Vagina (tissue), 2 donors: ENCODE data around the gene RNF5.

Source experiments
- POLR2A ChIP-seq, 2 donors: fragments of 450-650 bp; IDR thresholded peaks; one replicate each; pipeline ENCODE4 v1.6.1; 2017; ENCODE audit warnings: antibody characterized with exemption in 2 of 2, mild to moderate bottlenecking in 2 of 2, moderate library complexity in 2 of 2
- TF ChIP-seq, protein P1 (sequence below), 3 experiments: fragments of 450-650 bp in 2 of 3; fragments of 200-600 bp in 1 of 3; sonication (generic) in 1 of 3; IDR thresholded peaks; one replicate each; pipeline ENCODE4 v1.5.1; 2017 to 2019; ENCODE audit warnings: antibody characterized with exemption in 3 of 3, mild to moderate bottlenecking in 2 of 3, moderate library complexity in 2 of 3

DNA sequence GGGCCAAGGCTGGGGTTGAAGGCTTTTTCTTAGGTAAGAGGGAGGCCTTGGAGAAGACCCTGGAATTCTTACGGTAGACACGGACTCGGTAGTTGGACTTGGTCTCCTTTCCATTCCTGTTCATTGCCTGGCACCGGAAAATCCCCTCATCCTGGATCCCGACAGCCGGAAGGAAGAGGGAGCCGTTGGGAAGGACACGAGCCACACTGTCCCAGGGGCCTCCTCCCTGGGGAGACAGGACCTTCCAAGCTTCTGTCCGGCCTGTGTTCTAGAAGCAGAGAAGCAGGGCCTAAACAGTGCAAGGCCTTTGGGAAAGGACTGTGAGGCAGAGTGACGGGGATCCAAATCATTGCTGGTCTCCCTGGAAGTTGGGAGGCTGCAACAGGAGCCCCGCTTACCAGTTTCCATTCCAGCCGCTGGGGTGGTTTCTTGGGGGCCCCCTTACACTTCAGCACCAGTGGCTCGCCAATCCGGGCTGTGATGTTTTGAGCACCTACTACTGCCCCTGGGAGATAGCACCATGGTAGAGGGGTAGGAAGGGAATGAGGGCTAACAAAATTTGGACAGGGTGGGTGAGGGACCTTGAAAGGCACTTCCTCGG, 5.4 kb downstream of the RNF5 start:
- TF ChIP-seq, protein P1, sequence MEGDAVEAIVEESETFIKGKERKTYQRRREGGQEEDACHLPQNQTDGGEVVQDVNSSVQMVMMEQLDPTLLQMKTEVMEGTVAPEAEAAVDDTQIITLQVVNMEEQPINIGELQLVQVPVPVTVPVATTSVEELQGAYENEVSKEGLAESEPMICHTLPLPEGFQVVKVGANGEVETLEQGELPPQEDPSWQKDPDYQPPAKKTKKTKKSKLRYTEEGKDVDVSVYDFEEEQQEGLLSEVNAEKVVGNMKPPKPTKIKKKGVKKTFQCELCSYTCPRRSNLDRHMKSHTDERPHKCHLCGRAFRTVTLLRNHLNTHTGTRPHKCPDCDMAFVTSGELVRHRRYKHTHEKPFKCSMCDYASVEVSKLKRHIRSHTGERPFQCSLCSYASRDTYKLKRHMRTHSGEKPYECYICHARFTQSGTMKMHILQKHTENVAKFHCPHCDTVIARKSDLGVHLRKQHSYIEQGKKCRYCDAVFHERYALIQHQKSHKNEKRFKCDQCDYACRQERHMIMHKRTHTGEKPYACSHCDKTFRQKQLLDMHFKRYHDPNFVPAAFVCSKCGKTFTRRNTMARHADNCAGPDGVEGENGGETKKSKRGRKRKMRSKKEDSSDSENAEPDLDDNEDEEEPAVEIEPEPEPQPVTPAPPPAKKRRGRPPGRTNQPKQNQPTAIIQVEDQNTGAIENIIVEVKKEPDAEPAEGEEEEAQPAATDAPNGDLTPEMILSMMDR (IDR thresholded peaks at IDR 0.05) = no peak
- no peak for TF ChIP-seq POLR2A (IDR thresholded peaks at IDR 0.05)
